ENCODE measurements around the gene NTSR1. TPM values are rescaled to one million over a fixed set of nuclear protein-coding genes. Genes with fewer than 3 reads are reported as not detected.

The NTSR1 gene
- total RNA-seq, 1 donor from 2014 or later: 0.24 TPM

DNA sequence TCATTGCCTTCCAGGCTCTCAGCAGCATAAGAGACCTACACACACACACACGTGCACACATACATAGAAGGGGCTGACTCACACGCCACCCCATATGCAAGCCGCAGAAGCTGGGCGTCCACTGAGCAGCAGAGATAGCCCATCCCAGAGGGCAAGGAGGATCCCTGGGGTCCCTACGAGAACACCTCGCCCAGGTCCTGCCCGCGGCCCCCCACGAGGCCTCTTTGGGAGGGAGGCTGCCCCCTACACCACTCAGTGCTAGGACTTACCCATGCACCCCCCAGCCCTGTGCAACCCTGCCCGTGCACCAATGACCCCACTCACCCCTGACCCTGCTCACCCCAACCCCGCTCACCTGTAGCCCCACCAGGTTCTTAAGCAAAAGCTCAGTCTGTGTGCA, 20.6 kb upstream of the NTSR1 start:
- no peak overlapping the region for H3K4me3 Mint-ChIP-seq
- no peak overlapping the region for H3K27ac Mint-ChIP-seq
- H3K9me3 Mint-ChIP-seq: no peaks in the 10 kb centered on the region
- TF ChIP-seq CTCF (conservative IDR thresholded peaks at IDR 0.05): no peak
- DNase-seq (ENCODE audit: extremely low spot score, unreplicated experiment): no peak
- no peaks in the 10 kb centered on the region for H3K36me3 Mint-ChIP-seq
- peaks cover 11% of the 10 kb centered on the region for H3K27me3 Mint-ChIP-seq
- H3K4me1 Mint-ChIP-seq (ENCODE audit: unreplicated experiment): peaks cover 35% of the 10 kb centered on the region

DNA sequence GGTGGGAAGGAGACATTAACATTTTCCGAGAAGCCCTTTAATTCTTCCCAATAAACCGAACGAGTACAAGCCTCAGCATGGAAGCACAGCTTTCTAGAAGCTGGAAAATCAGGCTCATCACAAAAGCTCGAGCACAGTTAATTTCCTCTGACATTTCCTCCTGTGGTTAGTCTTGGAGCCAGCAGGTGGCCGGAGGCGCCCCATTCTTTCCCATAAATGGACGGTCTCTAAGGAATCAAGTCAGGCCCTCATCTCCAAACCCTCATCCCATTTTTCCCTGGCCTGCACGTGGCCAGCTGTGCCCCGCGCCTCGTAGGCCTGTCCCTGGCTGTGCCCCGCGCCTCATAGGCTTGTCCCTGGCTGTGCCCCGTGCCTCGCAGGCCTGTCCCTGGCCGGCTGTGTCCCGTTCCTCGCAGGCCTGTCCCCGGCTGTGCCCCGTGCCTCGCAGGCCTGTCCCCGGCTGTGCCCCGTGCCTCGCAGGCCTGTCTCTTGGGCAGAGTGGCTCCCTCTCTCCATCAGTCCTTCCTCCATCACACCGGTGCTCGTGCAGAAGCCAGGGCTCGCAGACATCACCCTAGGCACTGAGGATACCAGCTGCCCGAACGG, 19.7 kb upstream of the NTSR1 start:
- Mint-ChIP-seq H3K4me3 (no peak overlapping the region), H3K36me3 (no peaks in the 10 kb centered on the region), H3K4me1 (ENCODE audit: unreplicated experiment) (peaks cover 35% of the 10 kb centered on the region), H3K27ac (no peak overlapping the region), H3K27me3 (peaks cover 11% of the 10 kb centered on the region), H3K9me3 (no peaks in the 10 kb centered on the region)
- TF ChIP-seq CTCF (conservative IDR thresholded peaks at IDR 0.05): peak; percentile 51
- DNase-seq (ENCODE audit: extremely low spot score, unreplicated experiment): no peak

DNA sequence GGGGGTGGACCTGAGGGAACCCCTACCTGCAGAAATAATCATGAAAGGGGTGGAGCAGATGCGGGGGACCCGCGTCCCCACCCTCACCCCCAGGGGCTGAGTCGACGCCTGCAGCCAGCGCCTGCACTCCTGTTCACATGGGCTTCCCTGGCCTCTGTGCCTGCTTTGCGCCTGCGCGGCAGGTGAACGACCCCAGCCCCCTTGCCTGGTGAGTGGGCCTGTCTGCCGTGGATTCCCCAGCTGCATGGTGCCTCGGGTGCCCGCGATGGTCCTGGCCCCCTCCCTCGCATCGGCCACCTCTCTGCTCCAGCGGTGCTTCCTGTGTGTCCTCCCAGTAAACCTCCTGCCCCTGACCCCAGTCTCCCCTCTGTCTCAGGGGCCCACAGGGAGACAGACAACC, 18.8 kb upstream of the NTSR1 start:
- H3K27me3 Mint-ChIP-seq: peaks cover 11% of the 10 kb centered on the region
- H3K36me3 Mint-ChIP-seq: no peaks in the 10 kb centered on the region
- no peak for TF ChIP-seq CTCF (conservative IDR thresholded peaks at IDR 0.05)
- H3K9me3 Mint-ChIP-seq: no peaks in the 10 kb centered on the region
- no peak overlapping the region for H3K4me3 Mint-ChIP-seq
- DNase-seq (ENCODE audit: extremely low spot score, unreplicated experiment): no peak
- peaks cover 35% of the 10 kb centered on the region for H3K4me1 Mint-ChIP-seq (ENCODE audit: unreplicated experiment)
- H3K27ac Mint-ChIP-seq: no peak overlapping the region

- Mint-ChIP-seq H3K27ac (no peak overlapping the region), H3K4me1 (ENCODE audit: unreplicated experiment) (peaks cover 33% of the 10 kb centered on the region), H3K27me3 (peaks cover 10% of the 10 kb centered on the region), H3K9me3 (no peaks in the 10 kb centered on the region), H3K4me3 (no peak overlapping the region), H3K36me3 (no peaks in the 10 kb centered on the region)
- no peak for DNase-seq (ENCODE audit: extremely low spot score, unreplicated experiment)
- no peak for TF ChIP-seq CTCF (conservative IDR thresholded peaks at IDR 0.05)
Measured at GRCh38 chr20:62690261-62690820, 18.3 kb upstream of the NTSR1 start.

GRCh38 chr20:62691487-62691886, 17.1 kb upstream of the NTSR1 start:
- Mint-ChIP-seq H3K27me3 (peaks cover 6% of the 10 kb centered on the region), H3K27ac (no peak overlapping the region), H3K4me3 (no peak overlapping the region), H3K36me3 (no peaks in the 10 kb centered on the region), H3K4me1 (ENCODE audit: unreplicated experiment) (peaks cover 22% of the 10 kb centered on the region), H3K9me3 (no peaks in the 10 kb centered on the region)
- DNase-seq (ENCODE audit: extremely low spot score, unreplicated experiment): no peak
- no peak for TF ChIP-seq CTCF (conservative IDR thresholded peaks at IDR 0.05)

Measured in type B pancreatic cell (in vitro differentiated cells).